Stimulated activated CD4-positive, alpha-beta T cell treated with anti-CD3 and anti-CD28 coated beads, Interleukin-1b, Interleukin-23, amount 100 ng/mL, for 4 hours (primary cell): ENCODE results near the gene TSPAN12.

Experiments used
- DNase-seq, 2 donors: peaks; one replicate each; pipeline ENCODE4 v3.0.0-alpha.2; 2020; ENCODE audit warnings: low read depth in 2 of 2

TSPAN12 gene

GRCh38 chr7:120760050-120760449 lies 97.9 kb downstream of the TSPAN12 start:
- no peak for DNase-seq

GRCh38 chr7:120743128-120743527 lies 114.8 kb downstream of the TSPAN12 start:
- no peak for DNase-seq

GRCh38 chr7:120742372-120742771 lies 115.6 kb downstream of the TSPAN12 start:
- DNase-seq = no peak

GRCh38 chr7:120741371-120742042 lies 116.4 kb downstream of the TSPAN12 start:
- DNase-seq = no peak

- no peak for DNase-seq
Measured at GRCh38 chr7:120740348-120740747, 117.6 kb downstream of the TSPAN12 start.

- DNase-seq = no peak
Measured at GRCh38 chr7:120738816-120739215, 119.1 kb downstream of the TSPAN12 start.
